Tongue (tissue), 3 donors: ENCODE results near the gene PSMB3. TPM values are rescaled to one million over a fixed set of nuclear protein-coding genes. Genes with fewer than 3 reads are reported as not detected.

Experiments
- DNase-seq: peaks from one replicate; pipeline ENCODE4 v3.0.0-alpha.2; 2015
- small RNA-seq: library from RNA; depleted of rRNA; stranded (forward); fragments of <200 nt; gene quantifications from one replicate; pipeline ENCODE3, GENCODE V24; 2014; ENCODE audit warnings: low replicate concordance
- total RNA-seq: library from RNA; depleted of rRNA; stranded (reverse); fragments of >200 nt; gene quantifications from one replicate; pipeline ENCODE4 v1.2.3, GENCODE V29; 2014

Gene PSMB3
- total RNA-seq, 1 donor from 2014 or later: 64.7 TPM

DNA sequence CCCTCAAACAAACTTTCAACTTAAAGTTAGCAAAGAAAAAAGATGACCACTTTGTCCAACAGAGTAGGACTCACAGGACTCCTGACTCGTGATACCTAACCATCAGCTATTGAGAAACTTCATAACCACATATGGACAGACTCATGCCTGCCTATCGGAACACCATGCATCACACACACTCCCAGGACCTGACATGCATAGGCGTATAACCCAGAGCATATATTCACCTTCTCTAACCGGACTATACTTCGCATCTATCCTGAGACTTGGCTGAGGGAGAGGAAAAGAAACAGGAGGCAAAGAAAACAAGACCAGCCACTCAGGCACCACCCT, 44.6 kb downstream of the PSMB3 start:
- no peak for DNase-seq

DNA sequence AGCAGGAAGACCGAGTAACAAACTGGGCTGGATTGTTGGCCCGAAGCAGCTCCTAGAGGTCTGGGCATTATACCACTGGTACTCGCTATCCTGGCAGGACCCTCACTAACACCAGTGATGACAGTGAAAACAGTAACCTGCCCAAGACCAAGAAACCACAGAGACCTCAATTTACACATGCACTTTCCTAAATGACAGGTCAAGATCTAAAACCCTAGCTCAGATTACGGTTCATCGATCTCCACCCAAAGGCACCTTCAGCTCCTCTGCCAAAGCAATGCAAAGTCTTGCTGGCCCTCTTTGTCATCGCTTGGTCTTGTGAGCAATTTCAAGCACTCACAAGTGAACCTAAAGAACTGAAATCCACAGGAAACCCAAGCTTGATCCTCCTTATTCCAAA, 45.3 kb downstream of the PSMB3 start:
- no peak for DNase-seq

DNA sequence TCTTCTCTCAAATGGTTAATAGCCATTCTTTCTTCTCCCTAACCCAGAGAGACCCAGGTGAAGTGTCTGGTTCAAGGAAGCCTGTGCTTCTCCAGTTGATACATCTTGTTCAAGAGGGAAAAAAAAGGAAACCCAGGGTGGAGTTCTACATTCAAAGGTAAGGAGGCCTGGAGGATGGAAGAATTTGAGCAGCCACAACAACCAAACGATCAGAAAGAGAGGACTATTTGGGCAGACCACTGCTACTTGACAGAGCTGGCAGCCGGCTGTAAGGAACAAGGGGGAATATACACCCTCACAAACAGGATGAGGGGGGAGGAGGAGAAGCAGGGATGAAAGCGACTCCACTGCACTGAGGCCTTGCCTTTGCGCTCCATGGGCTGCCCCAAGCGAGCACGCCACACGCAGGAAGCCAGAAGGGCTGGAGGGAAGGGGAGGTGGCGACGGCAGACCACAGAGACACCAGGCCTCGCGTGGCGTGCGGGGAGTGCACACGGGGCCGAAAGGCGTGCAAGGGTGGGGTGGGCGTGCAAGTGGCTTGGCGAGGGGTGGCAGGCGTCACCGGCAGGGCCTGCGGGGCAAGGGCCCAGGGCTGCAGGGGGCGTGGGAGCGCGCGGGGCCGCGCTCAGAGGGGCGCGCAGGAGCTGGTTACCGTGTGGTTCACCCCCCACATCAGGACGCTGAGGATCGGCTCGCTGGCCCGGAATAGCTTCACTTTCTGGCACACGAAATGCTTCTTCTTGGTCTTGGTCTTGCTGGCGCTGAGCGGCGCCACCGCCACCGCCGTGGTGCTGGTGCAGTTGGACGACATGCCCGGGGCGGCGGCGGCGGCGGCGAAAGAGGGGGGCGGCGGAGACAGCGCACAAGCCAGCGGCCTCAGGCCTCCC, 46.3 kb downstream of the PSMB3 start:
- DNase-seq: peak; percentile 52

DNA sequence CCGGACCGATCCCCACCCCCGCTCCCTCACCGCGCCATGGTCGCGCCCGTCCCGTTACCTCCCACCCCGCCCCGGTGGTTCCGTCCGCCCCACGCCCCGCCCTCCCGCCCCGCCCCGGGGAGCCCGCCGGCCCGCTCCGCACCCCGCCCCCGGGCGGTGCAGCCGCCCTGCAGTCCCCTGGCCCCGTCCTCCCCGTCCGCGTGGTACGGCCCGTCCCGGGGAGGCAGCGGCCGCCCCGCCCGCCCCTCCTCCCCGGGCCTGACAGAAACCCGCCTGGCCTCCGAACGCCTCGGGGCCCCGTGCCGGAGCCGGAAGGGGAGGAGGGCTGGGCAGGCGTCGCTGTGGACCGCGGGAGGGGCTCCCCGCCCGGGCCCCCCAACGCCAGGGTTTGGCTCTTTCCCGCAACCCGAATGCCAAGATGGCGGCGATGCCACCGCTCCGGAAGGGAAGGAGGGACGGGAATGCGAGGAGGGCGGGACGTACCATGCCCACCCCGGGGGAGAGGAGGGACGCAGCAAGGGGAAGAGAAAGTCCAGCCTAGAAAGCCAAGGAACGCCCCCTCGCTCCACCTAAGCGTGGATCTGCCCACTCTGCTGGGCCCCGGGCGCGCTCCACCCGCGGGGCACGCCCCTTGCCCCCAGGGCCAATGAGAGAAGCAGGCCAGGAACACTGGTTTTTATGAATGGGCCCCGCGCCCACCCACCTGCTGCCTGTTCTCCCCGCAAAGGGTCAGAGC, 47.1 kb downstream of the PSMB3 start, which contains the start of gene PIP4K2B:
PIP4K2B (minus strand) TSS at position 56 of the 736 bp plus-strand sequence. CDS start 132 bp downstream, outside the sequence.
- DNase-seq: peak; percentile 99

DNA sequence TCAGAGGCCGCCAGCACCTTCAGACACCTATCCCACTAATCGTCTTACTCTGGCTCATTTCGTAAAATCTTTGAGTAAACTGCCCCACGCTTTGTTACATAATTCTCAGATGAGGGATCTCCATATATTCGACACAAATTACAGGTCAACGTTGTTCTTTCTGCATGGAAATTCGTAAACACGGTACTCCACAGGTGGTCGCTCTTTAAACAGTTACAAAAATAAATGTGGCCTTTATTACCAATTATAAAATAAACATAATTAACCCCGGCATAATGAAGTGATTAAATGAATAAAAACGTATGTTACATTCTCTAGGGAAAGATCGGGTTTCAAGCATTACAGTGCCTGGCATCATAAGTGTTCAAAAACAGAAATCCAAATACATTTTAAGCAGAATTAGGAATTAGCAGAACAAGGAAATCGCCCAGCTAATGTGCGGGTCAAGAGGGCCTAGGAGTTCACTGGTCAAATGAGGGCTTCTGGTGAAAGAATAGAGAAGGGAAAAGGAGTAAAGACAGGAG, 47.8 kb downstream of the PSMB3 start:
- no peak for DNase-seq

DNA sequence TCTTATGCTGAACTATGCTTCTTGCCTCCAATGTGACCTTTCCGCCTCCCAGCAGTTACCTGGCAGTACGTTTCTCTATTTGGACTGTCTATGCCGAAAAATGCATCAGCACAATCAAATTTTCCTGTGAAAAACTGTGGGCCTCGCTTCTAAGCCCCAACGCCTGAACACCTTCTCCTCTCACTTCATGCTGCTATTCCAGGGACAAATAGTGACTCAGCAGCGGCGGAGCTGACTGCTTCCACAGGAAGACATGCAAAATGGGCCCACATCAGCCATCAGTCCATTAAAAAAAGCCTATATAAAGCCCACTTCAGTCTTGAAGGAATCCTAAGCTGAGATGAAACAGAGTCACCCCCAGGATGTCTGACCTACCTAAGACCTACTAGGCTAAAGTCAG, 57.3 kb downstream of the PSMB3 start:
- no peak for DNase-seq

Small RNA genes lying within 50 kb of the gene (small RNA-seq; reads per million reads assigned to genes)
- gene MIR4726: 0.08 reads per million
- gene RNA5SP440: 0.16 reads per million, percentile 9 among the genes with 10 or more reads in this experiment
- gene RNU6-866P: not detected

Other genes starting within 250 kb of the PSMB3 start
- gene SRCIN1, start 146.8 kb upstream of the PSMB3 start, total RNA-seq: 1.0 TPM
- gene EPOP, start 77.8 kb upstream of the PSMB3 start, total RNA-seq: not detected
- 42.2 TPM for gene MLLT6, start 47.5 kb upstream of the PSMB3 start, total RNA-seq
- 4.4 TPM for gene CISD3, start 22.4 kb upstream of the PSMB3 start, total RNA-seq
- gene PCGF2, start 4.4 kb upstream of the PSMB3 start, total RNA-seq: 8.0 TPM
- gene PIP4K2B, start 46.8 kb downstream of the PSMB3 start, total RNA-seq: 81.4 TPM
- 11.4 TPM for gene CWC25, start 72.6 kb downstream of the PSMB3 start, total RNA-seq
- 1,363 TPM for gene RPL23, start 101.0 kb downstream of the PSMB3 start, total RNA-seq
- 67.1 TPM for gene LASP1, start 117.3 kb downstream of the PSMB3 start, total RNA-seq
- not detected for gene FBXO47, start 214.7 kb downstream of the PSMB3 start, total RNA-seq